Heart left ventricle (tissue), 16 donors: Measurements from ENCODE around the gene PHOX2B. TPM values are rescaled to one million over a fixed set of nuclear protein-coding genes. Genes with fewer than 3 reads are reported as not detected.

Experiments
- ATAC-seq, 4 donors: fragments of 200-7000 bp; cut with Tn5 transposase; one replicate each; pipeline ENCODE4 v1.9.1; 2020 to 2022; ENCODE audit warnings: moderate library complexity in 4 of 4, mild to moderate bottlenecking in 3 of 4, moderate number of reproducible peaks in 1 of 4
- DNase-seq, 5 donors: peaks; one replicate each; pipeline ENCODE4 v3.0.0-alpha.2; 2020
- H3K27ac ChIP-seq, 12 donors: fragments of 200-600 bp; sonication (generic) in 4 of 12; one replicate each; pipeline versions ENCODE4 v1.5.0 to v1.8.0; 2016 to 2022; ENCODE audit warnings: mild to moderate bottlenecking in 2 of 12
- H3K27me3 ChIP-seq, 9 donors: fragments of 200-600 bp; sonication (generic) in 2 of 9; one replicate each; pipeline versions ENCODE4 v1.5.1 to v1.8.0; 2016 to 2022; ENCODE audit warnings: mild to moderate bottlenecking in 3 of 9
- H3K36me3 ChIP-seq, 9 donors: fragments of 200-600 bp; sonication (generic) in 2 of 9; one replicate each; pipeline versions ENCODE4 v1.5.0 to v1.8.0; 2018 to 2022; ENCODE audit warnings: mild to moderate bottlenecking in 2 of 9
- H3K4me1 ChIP-seq, 12 donors: fragments of 200-600 bp; sonication (generic) in 4 of 12; one replicate each; pipeline versions ENCODE4 v1.5.0 to v1.8.0; 2016 to 2022; ENCODE audit warnings: mild to moderate bottlenecking in 3 of 12
- H3K4me3 ChIP-seq, 12 donors: fragments of 200-600 bp; sonication (generic) in 4 of 12; one replicate each; pipeline versions ENCODE4 v1.5.0 to v1.8.0; 2017 to 2022; ENCODE audit warnings: mild to moderate bottlenecking in 9 of 12, moderate library complexity in 4 of 12
- H3K9me3 ChIP-seq, 12 donors: fragments of 200-600 bp; sonication (generic) in 4 of 12; one replicate each; pipeline versions ENCODE4 v1.5.0 to v1.8.0; 2016 to 2022; ENCODE audit warnings: mild to moderate bottlenecking in 1 of 12
- CTCF ChIP-seq, 12 donors: fragments of 200-600 bp; sonication (generic) in 4 of 12; IDR thresholded peaks; one replicate each; pipeline versions ENCODE4 v1.5.0 to v1.8.0; 2018 to 2022; ENCODE audit warnings: antibody characterized with exemption in 12 of 12, mild to moderate bottlenecking in 5 of 12
- POLR2A ChIP-seq, 2 donors: fragments of 450-650 bp; IDR thresholded peaks; one replicate each; pipeline ENCODE4 v1.6.1; 2017; ENCODE audit warnings: antibody characterized with exemption in 2 of 2, mild to moderate bottlenecking in 2 of 2, moderate library complexity in 2 of 2
- WGBS, 4 donors: extraction: QIAGEN DNeasy Blood & Tissue Kit in 2 of 4; methylation state at CpG; one replicate each; pipeline versions ENCODE4 v1.1.5 to v1.1.7; 2013 to 2018; 5-methylcytosine and 5-hydroxymethylcytosine counted together
- intact Hi-C, 10 donors: fragments of 100-400 bp; cut with DNase I; formaldehyde crosslinking; loops; one replicate each; pipeline versions ENCODE4 v1.11.1 to v1.14.2; 2022
- polyA plus RNA-seq, 2 donors: library from polyadenylated mRNA; stranded (reverse); fragments of 200-250 nt; gene quantifications; one replicate each; pipeline ENCODE4 v1.2.3, GENCODE V29; 2013
- total RNA-seq, 9 donors: library from RNA; depleted of rRNA in 2 of 9; stranded (reverse); fragments of >200 nt in 2 of 9; fragmentation: NEBNext Ultra II Directional in 3 of 9; extraction: Animal tissue kit (Norgen Biotek cat#: 25700) in 3 of 9; gene quantifications; one replicate each; pipeline versions ENCODE4 v1.1.0 to v1.2.4, GENCODE V29; 2016 to 2023
- donor health status: ischemic (EF 13 %, LVEDD 7.1; RV severe dilation, severe dysfunction).
- donor health status: healthy with polysubstance abuse.
- donor health status: DM: no; HTN: yes; CAD: no.
- donor health status: DM: no; HTN: no; CAD: no.
- donor health status: ischemic (EF 25% LVEDD 6.9; RV normal size, moderate dysfunction).
- donor health status: ischemic (EF 25% LVEDD 5.7; RV mildly dilated, moderate dysfunction).
- donor health status: healthy.
- donor health status: DM: yes; HTN: yes; CAD: no.
- donor health status: ischemic (EF 35%, LVEDD 5.7; RV mildly dilated, moderate dysfunction).
- donor health status: nonischemic (EF 11% LVEDD 7.7; RV severe dilation, severe dysfunction).
- donor health status: DM: yes; HTN: yes; CAD: no.
- donor health status: PGD.
- donor health status: ischemic (EF 29% LVEDD 5.4; RV normal size, mild dysfunction).
- donor health status: nonischemic (EF 23%, LVEDD 6.1; RV moderate dilation, normal function).

The PHOX2B gene
- total and polyA plus RNA-seq, 11 donors = not detected

- Histone ChIP-seq H3K4me1 (peaks cover 0 to 18% (median 0%) of the 10 kb centered on the region in 12 donors), H3K27ac (no peak overlapping the region), H3K9me3 (no peaks in the 10 kb centered on the region), H3K27me3 (peaks cover 49 to 100% (median 89%) of the 10 kb centered on the region in 9 donors), H3K4me3 (no peak overlapping the region), H3K36me3 (no peaks in the 10 kb centered on the region)
- ATAC-seq (no peak), DNase-seq (no peak)
- intact Hi-C loops = no loop called here
- peak in 3 of 12 donors; percentile 12 to 25 (median 13) for TF ChIP-seq CTCF (IDR thresholded peaks at IDR 0.05)
- no peak for TF ChIP-seq POLR2A (IDR thresholded peaks at IDR 0.05)
- 2 to 7% (median 4%) methylated on average over 17 to 34 of the region's 34 CpGs for WGBS, 4 donors
Measured at GRCh38 chr4:41751449-41752061, 3.0 kb upstream of the PHOX2B start.

- intact Hi-C loops = no loop called here
- H3K4me1 ChIP-seq = peaks cover 0 to 25% (median 0%) of the 10 kb centered on the region in 12 donors
Measured at GRCh38 chr4:41750626-41751448, 2.3 kb upstream of the PHOX2B start.

GRCh38 chr4:41750121-41750625, 1.6 kb upstream of the PHOX2B start:
- WGBS, 4 donors = 3 to 7% (median 5%) methylated on average over 15 to 20 of the region's 20 CpGs
- intact Hi-C loops = no loop called here
- H3K27me3 ChIP-seq = peaks cover 58 to 99% (median 91%) of the 10 kb centered on the region in 9 donors
- DNase-seq (no peak), ATAC-seq (no peak)
- peaks cover 0 to 3% (median 0%) of the 10 kb centered on the region in 12 donors for H3K9me3 ChIP-seq
- no peak overlapping the region for H3K27ac ChIP-seq
- H3K4me1 ChIP-seq = peaks cover 0 to 29% (median 0%) of the 10 kb centered on the region in 12 donors
- H3K4me3 ChIP-seq = no peak overlapping the region
- no peaks in the 10 kb centered on the region for H3K36me3 ChIP-seq
- TF ChIP-seq CTCF (IDR thresholded peaks at IDR 0.05) (no peak), POLR2A (IDR thresholded peaks at IDR 0.05) (no peak)

More at GRCh38 chr4:41750626-41751448, 2.3 kb upstream of the PHOX2B start:
- ATAC-seq (peak in 1 of 4 donors; percentile 24), DNase-seq (no peak)
- WGBS, 4 donors = 4 to 15% (median 5%) methylated on average over 18 to 40 of the region's 40 CpGs
- Histone ChIP-seq H3K4me3 (no peak overlapping the region), H3K36me3 (no peaks in the 10 kb centered on the region), H3K27me3 (peaks cover 52 to 100% (median 92%) of the 10 kb centered on the region in 9 donors), H3K9me3 (no peaks in the 10 kb centered on the region), H3K27ac (no peak overlapping the region)
- TF ChIP-seq CTCF (IDR thresholded peaks at IDR 0.05) = no peak
- TF ChIP-seq POLR2A (IDR thresholded peaks at IDR 0.05) = no peak

GRCh38 chr4:41749631-41750039, 1.1 kb upstream of the PHOX2B start:
- ATAC-seq = no peak
- H3K9me3 ChIP-seq = peaks cover 0 to 3% (median 0%) of the 10 kb centered on the region in 12 donors

More at GRCh38 chr4:41749631-41750039, 1.1 kb upstream of the PHOX2B start:
- Histone ChIP-seq H3K4me3 (no peak overlapping the region), H3K27me3 (peaks cover 62 to 99% (median 96%) of the 10 kb centered on the region in 9 donors), H3K36me3 (no peaks in the 10 kb centered on the region), H3K27ac (no peak overlapping the region), H3K4me1 (peaks cover 0 to 34% (median 0%) of the 10 kb centered on the region in 12 donors)
- TF ChIP-seq POLR2A (IDR thresholded peaks at IDR 0.05) (no peak), CTCF (IDR thresholded peaks at IDR 0.05) (no peak)
- intact Hi-C loops = no loop called here
- DNase-seq = no peak
- 6 to 9% (median 7%) methylated on average over 12 of the region's 12 CpGs for WGBS, 4 donors
